BE2C (cell line): ENCODE measurements around the gene ANKRD44.

Experiments used
- DNase-seq: peaks from one replicate; pipeline ENCODE4 v3.0.0-alpha.2; 2020
- H3K27me3 ChIP-seq: fragments of 250-450 bp; sonication (Bioruptor Pico); 2 replicates; pipeline ENCODE4 v1.5.1; 2020; ENCODE audit warnings: mild to moderate bottlenecking
- H3K36me3 ChIP-seq: fragments of 250-450 bp; sonication (Bioruptor Pico); 2 replicates; pipeline ENCODE4 v1.5.1; 2020; ENCODE audit warnings: mild to moderate bottlenecking
- H3K4me1 ChIP-seq: fragments of 250-450 bp; sonication (Bioruptor Pico); 2 replicates; pipeline ENCODE4 v1.5.1; 2020
- H3K4me3 ChIP-seq: 2 replicates; pipeline ENCODE4 v1.5.1; 2011; ENCODE audit warnings: low read depth, low read length
- H3K9me3 ChIP-seq: fragments of 250-450 bp; sonication (Bioruptor Pico); 2 replicates; pipeline ENCODE4 v1.5.1; 2020
- CTCF ChIP-seq: IDR thresholded peaks from 2 replicates; pipeline ENCODE4 v1.5.1; 2012; ENCODE audit warnings: mild to moderate bottlenecking, low read depth, low read length

Gene ANKRD44

GRCh38 chr2:197042739-197043196, 267.8 kb downstream of the ANKRD44 start:
- DNase-seq, result no peak
- Histone ChIP-seq H3K36me3 (no peaks in the 10 kb centered on the region), H3K27me3 (no peaks in the 10 kb centered on the region), H3K4me1 (no peaks in the 10 kb centered on the region), H3K9me3 (no peaks in the 10 kb centered on the region), H3K4me3 (no peak overlapping the region)
- TF ChIP-seq CTCF, result no peak

DNA sequence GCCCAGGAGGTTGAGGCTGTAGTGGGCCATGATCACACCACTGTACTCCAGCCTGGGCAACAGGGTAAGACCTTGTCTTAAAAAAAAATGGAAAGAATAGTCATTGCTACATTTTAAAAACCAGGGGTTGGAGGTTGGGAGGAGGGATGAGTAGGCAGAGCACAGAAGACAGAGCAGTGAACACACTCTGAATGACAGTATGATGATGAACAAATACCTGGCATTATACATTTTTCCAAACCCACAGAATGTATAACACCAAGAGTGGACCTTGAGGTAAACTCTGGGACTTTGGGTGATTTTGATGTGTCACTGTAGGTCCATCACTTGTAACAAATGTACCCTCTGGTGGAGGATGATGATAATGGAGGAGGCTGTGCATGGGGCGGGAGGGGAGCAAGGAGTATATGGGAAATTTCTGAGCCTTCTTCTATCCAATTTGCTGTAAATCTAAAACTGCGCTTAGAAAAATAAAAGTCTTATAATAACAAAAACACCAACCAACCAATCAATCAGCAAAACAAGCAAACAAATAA, 272.6 kb downstream of the ANKRD44 start:
- H3K4me1 ChIP-seq, result no peaks in the 10 kb centered on the region
- no peak overlapping the region for H3K4me3 ChIP-seq
- no peaks in the 10 kb centered on the region for H3K36me3 ChIP-seq
- no peak for TF ChIP-seq CTCF
- H3K9me3 ChIP-seq, result no peaks in the 10 kb centered on the region
- no peaks in the 10 kb centered on the region for H3K27me3 ChIP-seq
- no peak for DNase-seq

DNA sequence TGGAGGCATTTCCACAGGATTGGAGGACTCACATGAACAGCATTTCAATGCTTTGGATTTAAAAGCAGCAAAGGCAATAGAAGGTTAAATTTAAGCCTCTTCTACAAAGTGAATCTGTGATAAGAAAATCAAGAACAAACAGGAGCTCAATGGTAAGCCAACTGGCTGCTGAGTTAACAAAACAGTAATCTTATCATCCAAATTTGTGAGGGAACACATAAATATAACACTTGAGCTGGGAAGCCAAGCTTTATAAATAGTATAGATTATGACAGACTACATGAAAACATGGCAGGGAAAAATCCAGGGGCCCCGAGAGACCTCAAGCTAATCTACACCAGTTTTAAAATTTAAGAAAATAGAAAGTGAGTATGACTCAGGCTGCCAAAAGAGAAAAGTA, 275.6 kb downstream of the ANKRD44 start:
- no peaks in the 10 kb centered on the region for H3K9me3 ChIP-seq
- no peak overlapping the region for H3K4me3 ChIP-seq
- TF ChIP-seq CTCF, result no peak
- DNase-seq, result no peak
- no peaks in the 10 kb centered on the region for H3K36me3 ChIP-seq
- no peaks in the 10 kb centered on the region for H3K27me3 ChIP-seq
- H3K4me1 ChIP-seq, result no peaks in the 10 kb centered on the region

DNA sequence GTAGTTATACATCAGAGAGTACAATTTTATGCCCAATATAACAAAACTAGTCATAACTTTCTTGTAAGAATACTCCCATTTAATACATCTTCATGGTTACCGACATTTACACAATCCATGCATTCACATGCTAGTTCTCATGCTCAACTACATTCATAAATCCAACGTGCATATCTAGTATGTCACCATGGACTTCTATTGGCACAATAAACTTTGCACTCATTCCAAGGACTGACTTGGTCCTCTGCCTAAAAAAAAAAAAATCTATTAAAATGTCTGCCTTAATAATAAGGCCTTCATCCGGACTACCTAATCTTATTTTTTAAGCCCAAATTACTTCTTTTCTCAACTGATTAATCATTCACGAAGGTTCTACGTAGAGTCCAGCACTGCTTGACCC, 276.3 kb downstream of the ANKRD44 start:
- no peak overlapping the region for H3K4me3 ChIP-seq

DNA sequence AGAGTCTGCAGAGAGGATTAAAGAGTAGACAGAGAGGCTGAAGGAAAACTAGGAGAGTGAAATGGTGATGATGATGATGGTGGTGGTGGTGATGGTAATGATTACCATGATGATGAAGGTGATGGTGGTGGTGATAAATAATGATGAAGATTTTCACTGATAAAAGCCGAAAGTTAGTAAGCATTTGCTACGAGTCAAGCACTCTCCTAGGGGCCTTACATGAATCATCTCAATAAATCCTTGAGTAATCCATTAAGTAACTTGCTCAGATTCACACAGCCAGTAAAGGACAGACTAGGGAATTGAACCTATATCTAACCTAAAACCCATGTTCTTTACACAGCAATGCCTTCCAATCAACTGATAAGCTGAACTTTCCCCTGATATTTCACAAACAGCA, 277.4 kb downstream of the ANKRD44 start:
- no peak for DNase-seq
- TF ChIP-seq CTCF, result no peak
- H3K36me3 ChIP-seq, result no peaks in the 10 kb centered on the region
- H3K4me3 ChIP-seq, result no peak overlapping the region
- no peaks in the 10 kb centered on the region for H3K27me3 ChIP-seq
- H3K9me3 ChIP-seq, result no peaks in the 10 kb centered on the region
- H3K4me1 ChIP-seq, result no peaks in the 10 kb centered on the region

More for the DNA sequence above, 276.3 kb downstream of the ANKRD44 start:
- no peak for DNase-seq
- Histone ChIP-seq H3K27me3 (no peaks in the 10 kb centered on the region), H3K36me3 (no peaks in the 10 kb centered on the region), H3K9me3 (no peaks in the 10 kb centered on the region), H3K4me1 (no peaks in the 10 kb centered on the region)
- TF ChIP-seq CTCF, result no peak

- H3K4me3 ChIP-seq, result no peak overlapping the region
- no peaks in the 10 kb centered on the region for H3K9me3 ChIP-seq
- TF ChIP-seq CTCF, result no peak
- no peak for DNase-seq
- H3K36me3 ChIP-seq, result no peaks in the 10 kb centered on the region
- H3K27me3 ChIP-seq, result no peaks in the 10 kb centered on the region
- H3K4me1 ChIP-seq, result no peaks in the 10 kb centered on the region
Observed at GRCh38 chr2:197031803-197032202, 278.8 kb downstream of the ANKRD44 start.
